Karpas-422 (cell line): Measurements from ENCODE around the gene DUS1L. TPM values are rescaled to one million over a fixed set of nuclear protein-coding genes. Genes with fewer than 3 reads are reported as not detected.

ENCODE experiments used
- DNase-seq: peaks from one replicate; pipeline ENCODE4 v3.0.0-alpha.2; 2015
- H2AFZ ChIP-seq: fragments of 200-600 bp; sonication (generic); 2 replicates; pipeline ENCODE4 v1.6.1; 2014; ENCODE audit warnings: antibody characterized with exemption, low read length, mixed read lengths
- H3K27ac ChIP-seq: fragments of 200-600 bp; sonication (generic); 2 replicates; pipeline ENCODE4 v1.5.1; 2014; ENCODE audit warnings: mild to moderate bottlenecking, low read length, moderate library complexity
- H3K27me3 ChIP-seq: fragments of 200-600 bp; sonication (generic); 2 replicates; pipeline ENCODE4 v1.6.1; 2014; ENCODE audit warnings: low read length, mixed read lengths
- H3K36me3 ChIP-seq: fragments of 200-600 bp; sonication (generic); 2 replicates; pipeline ENCODE4 v1.6.1; 2014; ENCODE audit warnings: low read length, mixed read lengths; ENCODE audit not compliant: insufficient read depth
- H3K4me1 ChIP-seq: fragments of 200-600 bp; sonication (generic); 2 replicates; pipeline ENCODE4 v1.6.1; 2014; ENCODE audit warnings: mild to moderate bottlenecking, low read length, mixed read lengths
- H3K4me2 ChIP-seq: fragments of 200-600 bp; sonication (generic); 2 replicates; pipeline ENCODE4 v1.6.1; 2014; ENCODE audit warnings: low read length, low read depth, mild to moderate bottlenecking; ENCODE audit not compliant: poor library complexity, severe bottlenecking
- H3K4me3 ChIP-seq: fragments of 200-600 bp; sonication (generic); 2 replicates; pipeline ENCODE4 v1.5.1; 2014; ENCODE audit warnings: mild to moderate bottlenecking, antibody characterized with exemption, low read length, mixed read lengths
- H3K79me2 ChIP-seq: fragments of 200-600 bp; sonication (generic); 2 replicates; pipeline ENCODE4 v1.6.1; 2014; ENCODE audit warnings: mild to moderate bottlenecking, low read length, mixed read lengths
- H3K9ac ChIP-seq: fragments of 200-600 bp; sonication (generic); 2 replicates; pipeline ENCODE4 v1.6.0; 2014; ENCODE audit warnings: low read length
- H3K9me2 ChIP-seq: fragments of 200-600 bp; sonication (generic), shearing (Covaris generic); replicated peaks from 2 replicates; pipeline ENCODE4 v1.6.0; 2014; ENCODE audit warnings: mild to moderate bottlenecking, low read length, moderate library complexity; ENCODE audit not compliant: insufficient read depth
- H3K9me3 ChIP-seq: fragments of 300-700, 200-600 bp; sonication (generic); 2 replicates; pipeline ENCODE4 v1.6.1; 2014; ENCODE audit warnings: low read length, mixed read lengths
- H4K20me1 ChIP-seq: fragments of 200-600 bp; sonication (generic); 2 replicates; pipeline ENCODE4 v1.6.1; 2014; ENCODE audit warnings: mild to moderate bottlenecking, antibody characterized with exemption, low read length, low read depth; ENCODE audit not compliant: insufficient read depth
- total RNA-seq: library from RNA; depleted of rRNA; stranded (reverse); fragments of >200 nt; shearing (Covaris generic); gene quantifications from 2 replicates; pipeline ENCODE4 v1.2.3, GENCODE V29; 2014; ENCODE audit warnings: low replicate concordance

Gene DUS1L
- total RNA-seq, 1 experiment from 2014 or later: 89.6 TPM

DNA sequence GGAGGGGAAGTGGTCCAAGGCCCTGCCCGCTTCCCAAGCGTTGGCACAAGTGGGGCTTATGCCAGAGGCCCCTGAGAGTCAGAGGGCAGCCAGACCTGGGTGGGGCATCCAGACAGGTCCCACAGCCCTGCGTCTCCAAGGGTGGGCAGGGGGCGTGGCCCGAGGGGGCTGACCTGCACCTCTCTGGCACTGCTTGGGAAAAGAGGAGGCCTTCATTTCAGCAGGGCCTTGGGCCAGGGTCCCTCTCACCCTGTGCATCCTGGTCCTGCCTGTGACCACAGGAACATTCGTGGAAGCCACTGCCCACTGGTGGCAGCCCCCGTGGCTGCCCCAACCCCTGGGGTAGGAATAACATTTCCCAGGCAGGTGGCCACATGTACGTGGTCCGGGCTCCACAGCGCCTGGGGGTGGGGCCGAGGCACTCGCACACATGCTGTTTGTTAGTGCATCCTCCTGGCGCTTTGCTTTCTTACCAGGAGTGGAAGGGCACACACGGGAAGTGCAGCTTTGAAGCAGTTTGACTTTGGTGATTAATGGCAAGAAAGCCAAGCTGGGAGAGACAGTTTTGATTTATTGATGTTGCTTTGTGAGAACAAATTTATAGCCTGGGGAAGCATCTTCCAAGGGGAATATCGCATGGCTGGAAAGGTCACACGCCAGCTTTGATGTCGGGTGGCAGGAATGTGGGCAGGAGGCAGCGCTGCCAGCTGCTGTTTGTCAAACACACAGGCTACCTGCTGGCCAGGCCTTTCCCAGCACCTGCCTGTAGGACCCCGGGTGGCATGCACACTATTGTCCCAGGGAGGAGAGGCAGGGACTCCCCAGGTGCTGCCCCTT lies 47.2 kb downstream of the DUS1L start:
- no peaks in the 10 kb centered on the region for H3K27me3 ChIP-seq
- H3K79me2 ChIP-seq: peaks cover 15% of the 10 kb centered on the region
- no peak overlapping the region for H2AFZ ChIP-seq
- H3K4me2 ChIP-seq: no peak overlapping the region
- peaks cover 19% of the 10 kb centered on the region for H3K4me1 ChIP-seq
- no peak overlapping the region for H3K27ac ChIP-seq
- no peaks in the 10 kb centered on the region for H3K9me3 ChIP-seq
- no peak overlapping the region for H3K9ac ChIP-seq
- H3K36me3 ChIP-seq: no peaks in the 10 kb centered on the region
- no peak overlapping the region for H3K4me3 ChIP-seq
- H4K20me1 ChIP-seq: peaks cover 3% of the 10 kb centered on the region; the same call in 1 of the 2 replicates
- no peak for DNase-seq
- H3K9me2 ChIP-seq: no peaks in the 10 kb centered on the region

DNA sequence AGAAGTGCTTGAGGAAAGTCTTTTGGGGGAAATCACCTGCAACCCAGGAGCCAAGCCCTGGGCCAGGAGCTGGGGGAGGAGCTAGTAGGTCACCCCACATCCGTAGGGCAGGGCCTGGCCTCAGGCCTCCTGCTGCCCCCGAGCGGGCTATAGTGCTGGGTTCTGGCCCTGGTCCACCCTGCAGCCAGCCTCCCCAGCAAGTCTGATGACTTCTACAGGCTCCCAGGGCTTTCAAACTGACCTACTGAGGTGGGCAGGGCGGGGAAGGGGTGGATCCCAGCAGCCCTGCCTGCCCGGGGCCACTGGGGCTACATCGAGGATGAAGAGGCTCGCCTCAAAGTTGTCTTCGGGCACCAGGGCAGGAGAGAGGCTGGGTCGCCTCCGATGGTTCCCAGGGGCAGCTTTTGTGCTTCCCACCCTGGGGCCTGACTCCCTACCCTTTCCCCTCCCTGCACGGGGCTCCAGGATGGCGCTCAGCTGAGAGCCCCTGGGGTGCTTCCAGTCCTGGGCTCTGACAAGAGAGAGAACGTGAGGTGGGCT lies 47.9 kb downstream of the DUS1L start:
- H3K79me2 ChIP-seq: peaks cover 15% of the 10 kb centered on the region
- no peak overlapping the region for H3K9ac ChIP-seq
- H3K4me3 ChIP-seq: no peak overlapping the region
- H3K27ac ChIP-seq: no peak overlapping the region
- no peaks in the 10 kb centered on the region for H3K36me3 ChIP-seq
- DNase-seq: no peak
- H3K4me2 ChIP-seq: no peak overlapping the region
- no peaks in the 10 kb centered on the region for H3K9me2 ChIP-seq
- peaks cover 3% of the 10 kb centered on the region; the same call in 1 of the 2 replicates for H4K20me1 ChIP-seq
- peaks cover 19% of the 10 kb centered on the region for H3K4me1 ChIP-seq
- H3K9me3 ChIP-seq: no peaks in the 10 kb centered on the region
- H2AFZ ChIP-seq: no peak overlapping the region
- no peaks in the 10 kb centered on the region for H3K27me3 ChIP-seq

DNA sequence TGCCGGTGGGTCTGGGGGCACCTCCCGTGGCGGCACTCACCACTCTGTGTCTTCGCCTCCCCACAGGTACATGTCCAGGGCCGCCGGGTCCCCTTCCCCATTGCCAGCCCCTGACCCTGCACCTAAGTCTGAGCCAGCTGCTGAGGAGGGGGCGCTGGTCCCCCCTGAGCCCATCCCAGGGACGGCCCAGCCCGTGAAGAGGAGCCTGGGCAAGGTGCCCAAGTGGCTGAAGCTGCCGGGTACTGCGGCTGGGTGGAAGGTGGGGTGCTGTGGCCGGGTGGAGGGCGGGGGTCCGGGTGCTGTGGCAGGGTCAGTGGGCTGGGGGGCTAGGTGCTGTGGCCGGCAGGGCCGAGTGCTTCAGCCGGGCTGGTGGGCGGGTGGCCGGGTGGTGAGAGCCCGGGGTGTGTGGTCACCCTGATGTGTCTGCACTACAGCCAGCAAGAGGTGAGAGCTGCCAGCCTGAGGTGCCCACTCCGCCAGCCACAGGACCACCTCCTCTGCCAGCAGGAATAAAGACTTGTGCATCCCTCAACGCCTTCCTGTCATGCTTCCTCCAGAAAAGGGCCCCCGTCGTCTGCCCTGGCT lies 48.6 kb downstream of the DUS1L start:
- no peaks in the 10 kb centered on the region for H3K9me2 ChIP-seq
- peaks cover 19% of the 10 kb centered on the region for H3K4me1 ChIP-seq
- H3K4me3 ChIP-seq: no peak overlapping the region
- H3K27ac ChIP-seq: no peak overlapping the region
- no peaks in the 10 kb centered on the region for H3K9me3 ChIP-seq
- no peaks in the 10 kb centered on the region for H3K36me3 ChIP-seq
- no peak overlapping the region for H3K9ac ChIP-seq
- peaks cover 3% of the 10 kb centered on the region; the same call in 1 of the 2 replicates for H4K20me1 ChIP-seq
- H3K27me3 ChIP-seq: no peaks in the 10 kb centered on the region
- H3K79me2 ChIP-seq: peaks cover 8% of the 10 kb centered on the region
- no peak for DNase-seq
- H2AFZ ChIP-seq: no peak overlapping the region
- no peak overlapping the region for H3K4me2 ChIP-seq

GRCh38 chr17:82016061-82016874 lies 49.3 kb downstream of the DUS1L start:
- Histone ChIP-seq H3K36me3 (no peaks in the 10 kb centered on the region), H3K9ac (no peak overlapping the region), H3K27me3 (no peaks in the 10 kb centered on the region), H2AFZ (no peak overlapping the region), H3K4me3 (no peak overlapping the region), H3K4me2 (no peak overlapping the region), H4K20me1 (peaks cover 3% of the 10 kb centered on the region; the same call in 1 of the 2 replicates), H3K9me2 (no peaks in the 10 kb centered on the region), H3K27ac (no peak overlapping the region), H3K79me2 (peaks cover 1% of the 10 kb centered on the region), H3K9me3 (no peaks in the 10 kb centered on the region), H3K4me1 (peaks cover 12% of the 10 kb centered on the region)
- no peak for DNase-seq

DNA sequence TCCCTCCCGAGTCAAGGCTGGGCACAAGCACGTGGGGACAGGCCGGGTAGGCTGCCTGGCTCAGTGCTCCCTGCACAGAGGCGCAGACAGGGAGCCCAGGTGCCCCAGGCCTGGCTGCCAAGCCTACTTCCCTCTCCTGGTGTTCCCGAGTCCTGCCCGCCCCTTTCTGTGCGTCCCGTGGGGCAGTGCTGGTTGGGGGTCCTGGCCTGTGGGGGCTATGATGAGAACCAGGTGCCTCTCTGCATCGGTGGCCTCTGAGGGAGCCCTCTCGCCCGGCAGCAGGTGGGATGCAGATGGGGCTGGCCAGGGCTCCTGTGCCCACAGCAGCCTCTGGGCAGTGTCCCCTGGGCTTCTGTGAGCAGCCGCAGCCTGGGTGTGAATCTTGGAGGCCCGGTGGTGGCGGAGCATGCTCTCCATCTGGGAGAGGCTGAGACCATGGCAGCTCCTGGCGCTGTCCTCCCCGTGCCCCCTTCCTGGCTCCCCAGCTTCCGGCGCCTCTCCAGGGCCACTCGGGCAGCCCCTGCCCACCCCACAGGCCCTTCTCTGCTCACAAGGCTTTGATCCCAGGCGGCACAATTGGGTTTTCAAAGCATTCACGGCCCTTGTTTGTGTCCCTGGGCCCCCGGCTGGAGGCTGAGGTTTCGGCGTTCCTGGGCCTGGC lies 50.2 kb downstream of the DUS1L start:
- H3K9ac ChIP-seq: no peak overlapping the region
- no peak overlapping the region for H3K27ac ChIP-seq
- no peaks in the 10 kb centered on the region for H3K9me2 ChIP-seq
- H3K4me1 ChIP-seq: peaks cover 5% of the 10 kb centered on the region
- H2AFZ ChIP-seq: no peak overlapping the region
- H3K79me2 ChIP-seq: no peaks in the 10 kb centered on the region
- no peaks in the 10 kb centered on the region for H3K27me3 ChIP-seq
- H3K4me3 ChIP-seq: no peak overlapping the region
- no peak overlapping the region for H3K4me2 ChIP-seq
- H3K9me3 ChIP-seq: no peaks in the 10 kb centered on the region
- peaks cover 3% of the 10 kb centered on the region; the same call in 1 of the 2 replicates for H4K20me1 ChIP-seq
- DNase-seq: no peak
- no peaks in the 10 kb centered on the region for H3K36me3 ChIP-seq

GRCh38 chr17:82014971-82015310 lies 50.7 kb downstream of the DUS1L start:
- Histone ChIP-seq H2AFZ (no peak overlapping the region), H3K9ac (no peak overlapping the region), H3K27ac (no peak overlapping the region), H3K79me2 (no peaks in the 10 kb centered on the region), H3K4me1 (no peaks in the 10 kb centered on the region), H3K9me2 (no peaks in the 10 kb centered on the region), H3K27me3 (no peaks in the 10 kb centered on the region), H3K9me3 (no peaks in the 10 kb centered on the region), H4K20me1 (peaks cover 3% of the 10 kb centered on the region; the same call in 1 of the 2 replicates), H3K4me2 (no peak overlapping the region), H3K36me3 (no peaks in the 10 kb centered on the region), H3K4me3 (no peak overlapping the region)
- DNase-seq: no peak

DNA sequence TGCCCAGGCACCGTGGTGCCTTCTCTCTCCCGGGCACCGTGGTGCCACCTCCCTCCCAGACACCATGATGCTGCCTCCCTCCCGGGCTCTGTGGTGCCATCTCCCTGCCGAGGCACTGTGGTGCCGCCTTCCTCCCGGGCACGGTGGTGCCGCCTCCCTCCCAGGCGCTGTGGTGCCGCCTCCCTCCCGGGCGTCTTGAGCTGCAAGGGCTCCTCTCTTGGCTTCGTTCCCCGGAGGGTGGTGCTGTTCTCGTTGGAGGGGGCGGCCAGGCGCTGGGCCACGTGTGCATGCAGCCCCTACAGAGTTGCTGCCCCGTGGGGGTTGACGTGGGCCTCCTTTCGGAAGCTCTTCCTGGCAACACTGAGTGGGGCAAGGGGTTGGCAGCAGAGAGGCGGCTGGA lies 51.2 kb downstream of the DUS1L start:
- no peak overlapping the region for H3K27ac ChIP-seq
- no peak overlapping the region for H2AFZ ChIP-seq
- H3K4me1 ChIP-seq: no peaks in the 10 kb centered on the region
- H3K4me2 ChIP-seq: no peak overlapping the region
- peaks cover under 1% of the 10 kb centered on the region; the same call in 1 of the 2 replicates for H4K20me1 ChIP-seq
- no peak for DNase-seq
- no peak overlapping the region for H3K9ac ChIP-seq
- no peaks in the 10 kb centered on the region for H3K79me2 ChIP-seq
- no peaks in the 10 kb centered on the region for H3K9me2 ChIP-seq
- no peaks in the 10 kb centered on the region for H3K27me3 ChIP-seq
- no peaks in the 10 kb centered on the region for H3K9me3 ChIP-seq
- H3K36me3 ChIP-seq: no peaks in the 10 kb centered on the region
- no peak overlapping the region for H3K4me3 ChIP-seq
